Neural cell (in vitro differentiated cells): ENCODE results near the gene CDYL. TPM values are rescaled to one million over a fixed set of nuclear protein-coding genes. Genes with fewer than 3 reads are reported as not detected.

Experiments used
- H2AFZ ChIP-seq: fragments of 200-600, 300-800 bp; sonication (generic), shearing (Covaris generic); 2 replicates; pipeline ENCODE4 v1.6.0; 2014; ENCODE audit warnings: low read depth, mild to moderate bottlenecking, antibody characterized with exemption, low read length, moderate library complexity
- H3F3A ChIP-seq: fragments of 200-600 bp; shearing (Covaris generic); 2 replicates; pipeline ENCODE4 v1.6.1; 2016; ENCODE audit warnings: mild to moderate bottlenecking, moderate library complexity, mixed read lengths, antibody characterized with exemption, low read length; ENCODE audit not compliant: insufficient read depth, poor library complexity, severe bottlenecking
- H3K27ac ChIP-seq: fragments of 200-600, 300-800 bp; sonication (generic), shearing (Covaris generic); 2 replicates; pipeline ENCODE4 v1.5.1; 2014; ENCODE audit warnings: mild to moderate bottlenecking, low read length, moderate library complexity
- H3K27me3 ChIP-seq: fragments of 300-800, 200-600 bp; sonication (generic), shearing (Covaris generic); 2 replicates; pipeline ENCODE4 v1.6.0; 2014; ENCODE audit warnings: mild to moderate bottlenecking, low read depth, low read length, moderate library complexity; ENCODE audit not compliant: insufficient read depth
- H3K36me3 ChIP-seq: fragments of 300-800, 200-600 bp; sonication (generic), shearing (Covaris generic); 2 replicates; pipeline ENCODE4 v1.5.1; 2014; ENCODE audit warnings: mild to moderate bottlenecking, antibody characterized with exemption, low read length, moderate library complexity; ENCODE audit not compliant: insufficient read depth
- H3K4me2 ChIP-seq: fragments of 300-800, 200-600 bp; sonication (generic), shearing (Covaris generic); 2 replicates; pipeline ENCODE4 v1.6.0; 2014; ENCODE audit warnings: mild to moderate bottlenecking, low read length
- H3K4me3 ChIP-seq: fragments of 300-800, 200-600 bp; sonication (generic), shearing (Covaris generic); 2 replicates; pipeline ENCODE4 v1.5.1; 2014; ENCODE audit warnings: mild to moderate bottlenecking, low read length, moderate library complexity
- H3K79me2 ChIP-seq: fragments of 200-600 bp; shearing (Covaris generic); replicated peaks from 2 replicates; pipeline ENCODE4 v1.6.0; 2014; ENCODE audit warnings: mild to moderate bottlenecking, low read length, moderate library complexity; ENCODE audit not compliant: insufficient read depth
- H3K9ac ChIP-seq: fragments of 300-800, 200-600 bp; sonication (generic), shearing (Covaris generic); 2 replicates; pipeline ENCODE4 v1.6.1; 2016; ENCODE audit warnings: mild to moderate bottlenecking, low read length, mixed read lengths
- H3K9me2 ChIP-seq: fragments of 200-600 bp; shearing (Covaris generic); 2 replicates; pipeline ENCODE4 v1.6.1; 2016; ENCODE audit warnings: mild to moderate bottlenecking, low read length, mixed read lengths; ENCODE audit not compliant: insufficient read depth
- H3K9me3 ChIP-seq: fragments of 200-600, 300-800 bp; sonication (generic), shearing (Covaris generic); 2 replicates; pipeline ENCODE4 v1.6.1; 2016; ENCODE audit warnings: mild to moderate bottlenecking, mixed run types, low read length, moderate library complexity, mixed read lengths
- H4K20me1 ChIP-seq: fragments of 200-600 bp; shearing (Covaris generic); 2 replicates; pipeline ENCODE4 v1.6.1; 2016; ENCODE audit warnings: mild to moderate bottlenecking, mixed run types; ENCODE audit not compliant: insufficient read depth
- CTCF ChIP-seq: fragments of 450-650 bp; IDR thresholded peaks from 2 replicates; pipeline ENCODE4 v1.5.1; 2014; ENCODE audit warnings: antibody characterized with exemption, mild to moderate bottlenecking, moderate library complexity; ENCODE audit not compliant: poor library complexity, severe bottlenecking
- EP300 ChIP-seq: fragments of 450-650 bp; conservative IDR thresholded peaks from 2 replicates; pipeline ENCODE4 v1.6.1; 2014; ENCODE audit warnings: antibody characterized with exemption, mild to moderate bottlenecking, moderate library complexity; ENCODE audit not compliant: poor library complexity, severe bottlenecking
- EZH2 ChIP-seq: fragments of 200-600, 300-800 bp; shearing (Covaris generic), sonication (generic); IDR thresholded peaks from 2 replicates; pipeline ENCODE4 v1.6.1; 2014; ENCODE audit warnings: antibody characterized with exemption, low read length, borderline replicate concordance, mild to moderate bottlenecking; ENCODE audit not compliant: insufficient read depth, poor library complexity, severe bottlenecking
- MXI1 ChIP-seq: fragments of 450-650 bp; conservative IDR thresholded peaks from 2 replicates; pipeline ENCODE4 v1.6.1; 2014; ENCODE audit warnings: antibody characterized with exemption, mild to moderate bottlenecking; ENCODE audit not compliant: poor library complexity, severe bottlenecking
- POLR2AphosphoS5 ChIP-seq: IDR thresholded peaks from 2 replicates; pipeline ENCODE4 v1.6.1; 2012
- RAD21 ChIP-seq: fragments of 450-650 bp; conservative IDR thresholded peaks from 2 replicates; pipeline ENCODE4 v1.6.1; 2014; ENCODE audit warnings: antibody characterized with exemption, mild to moderate bottlenecking, moderate library complexity
- REST ChIP-seq: IDR thresholded peaks from 2 replicates; pipeline ENCODE4 v1.6.1; 2012; ENCODE audit warnings: borderline replicate concordance
- SMC3 ChIP-seq: fragments of 450-650 bp; conservative IDR thresholded peaks from 2 replicates; pipeline ENCODE4 v1.6.1; 2014; ENCODE audit warnings: antibody characterized with exemption, mild to moderate bottlenecking, moderate library complexity; ENCODE audit not compliant: poor library complexity
- TAF1 ChIP-seq: IDR thresholded peaks from 2 replicates; pipeline ENCODE4 v1.6.1; 2012; ENCODE audit warnings: low read depth
- polyA plus RNA-seq: library from polyadenylated mRNA; depleted of rRNA; stranded (reverse); fragments of >200 nt; gene quantifications from 2 replicates; pipeline ENCODE4 v1.2.3, GENCODE V29; 2014

Gene CDYL
- polyA plus RNA-seq, 1 donor from 2014 or later = 5.2 TPM

- H3K79me2 ChIP-seq = peaks cover 6% of the 10 kb centered on the region
- H4K20me1 ChIP-seq = no peaks in the 10 kb centered on the region
- H3K36me3 ChIP-seq = no peaks in the 10 kb centered on the region
- no peaks in the 10 kb centered on the region for H3F3A ChIP-seq
- no peak for TF ChIP-seq EP300
- no peak for TF ChIP-seq MXI1
- no peak for TF ChIP-seq EZH2
- TF ChIP-seq CTCF = no peak
- no peak for TF ChIP-seq TAF1
- TF ChIP-seq SMC3 = no peak
- no peak for TF ChIP-seq POLR2AphosphoS5
- TF ChIP-seq RAD21 = no peak
- TF ChIP-seq REST = no peak
- H3K27me3 ChIP-seq = no peaks in the 10 kb centered on the region
- no peaks in the 10 kb centered on the region for H3K9me3 ChIP-seq
- no peak overlapping the region for H2AFZ ChIP-seq
- no peak overlapping the region for H3K27ac ChIP-seq
- no peak overlapping the region for H3K9ac ChIP-seq
- H3K9me2 ChIP-seq = no peaks in the 10 kb centered on the region
- no peak overlapping the region for H3K4me2 ChIP-seq
- no peak overlapping the region for H3K4me3 ChIP-seq
These were observed 46.3 kb downstream of the CDYL start for GRCh38 chr6:4822476-4822875.

- H3K36me3 ChIP-seq = no peaks in the 10 kb centered on the region
- H4K20me1 ChIP-seq = no peaks in the 10 kb centered on the region
- no peaks in the 10 kb centered on the region for H3K9me3 ChIP-seq
- peaks cover 13% of the 10 kb centered on the region for H3K79me2 ChIP-seq
- H3K27me3 ChIP-seq = no peaks in the 10 kb centered on the region
- H3K4me3 ChIP-seq = no peak overlapping the region
- no peak overlapping the region for H2AFZ ChIP-seq
- no peak overlapping the region for H3K4me2 ChIP-seq
- no peak overlapping the region for H3K27ac ChIP-seq
- no peaks in the 10 kb centered on the region for H3F3A ChIP-seq
- no peak overlapping the region for H3K9ac ChIP-seq
- H3K9me2 ChIP-seq = no peaks in the 10 kb centered on the region
- TF ChIP-seq SMC3 (no peak), CTCF (no peak), REST (no peak)
These were observed 52.0 kb downstream of the CDYL start for GRCh38 chr6:4828187-4828698.
